HG03378 (cell line): Measurements from ENCODE around the gene IL36A.

Experiments
- ATAC-seq: cut with Tn5 transposase; IDR thresholded peaks from one replicate; pipeline ENCODE4 v1.9.1; 2021; ENCODE audit warnings: mild to moderate bottlenecking, moderate library complexity; ENCODE audit not compliant: unreplicated experiment

The IL36A gene

DNA sequence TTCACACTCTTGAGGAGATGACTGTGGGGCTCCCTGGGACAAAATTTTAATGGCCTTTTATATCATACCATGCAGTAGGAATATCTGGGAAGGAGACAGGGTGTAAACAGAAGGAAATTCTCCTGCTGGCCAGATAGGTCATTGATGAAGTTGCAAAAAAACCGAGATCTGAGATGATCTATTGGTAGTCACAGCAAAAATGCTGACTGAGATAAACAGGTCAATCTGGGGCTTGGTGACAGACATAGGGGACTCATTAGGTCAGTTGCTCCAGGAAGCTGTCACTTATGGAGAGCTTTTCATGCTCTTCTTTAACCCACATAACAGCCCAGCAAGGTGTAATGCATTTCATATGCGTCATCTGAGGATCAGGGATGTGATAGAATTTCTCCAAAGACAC, 2.6 kb upstream of the IL36A start:
- no peak for ATAC-seq

DNA sequence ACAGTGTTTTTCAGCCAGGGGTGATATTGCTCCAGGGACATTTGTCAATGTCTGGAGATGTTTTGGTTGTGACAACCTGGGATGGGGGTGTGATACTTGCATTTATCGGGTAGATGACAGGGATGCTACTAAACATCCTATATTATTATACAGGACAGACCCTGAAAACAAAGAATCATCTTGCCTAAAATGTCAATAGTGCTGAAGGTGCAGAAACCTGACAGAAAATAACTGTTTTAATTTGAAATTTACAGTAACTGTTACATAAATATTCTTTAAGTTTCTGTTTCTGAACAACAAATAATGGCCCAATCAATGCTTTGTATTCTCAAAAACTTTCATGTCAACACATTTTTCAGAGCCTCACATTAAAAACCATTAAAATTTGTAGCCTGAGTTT, 2.0 kb downstream of the IL36A start:
- ATAC-seq = no peak

DNA sequence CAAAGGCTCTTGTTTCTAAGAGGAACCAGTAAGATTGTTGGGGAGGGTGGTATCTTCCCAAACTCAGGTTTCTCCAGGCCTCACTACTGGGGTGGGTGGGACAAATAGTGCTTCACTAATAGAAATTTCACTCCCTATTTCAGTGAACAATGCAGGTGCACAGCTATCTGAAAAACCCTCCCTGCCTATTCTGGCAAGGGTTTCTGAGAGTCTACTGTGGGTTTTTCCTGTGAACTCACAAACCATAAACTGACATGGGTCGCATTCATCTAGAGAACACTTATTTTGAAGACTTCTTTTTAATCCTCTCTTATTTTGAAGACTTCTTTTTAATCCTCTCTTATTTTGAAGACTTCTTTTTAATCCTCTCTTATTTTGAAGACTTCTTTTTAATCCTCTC, 4.4 kb downstream of the IL36A start:
- ATAC-seq = no peak

DNA sequence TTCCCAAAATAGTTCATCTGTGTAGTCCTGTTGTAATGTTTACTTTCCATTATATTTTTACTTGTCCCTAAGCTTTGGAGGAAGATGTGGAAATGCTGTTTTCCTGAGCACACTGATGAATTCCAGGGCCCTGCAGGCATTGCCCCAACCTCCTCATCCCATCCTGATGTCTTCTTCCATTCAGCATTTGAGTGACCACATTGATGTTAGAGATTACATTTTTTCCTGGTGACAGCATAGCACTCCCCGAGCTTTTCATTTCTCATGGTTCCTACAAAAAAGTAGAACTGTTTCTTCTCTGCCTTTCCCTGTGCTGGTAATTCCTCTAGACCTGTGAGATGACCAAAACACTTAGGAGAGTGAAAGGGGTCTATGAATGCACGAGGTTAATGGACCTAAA, 4.8 kb downstream of the IL36A start:
- no peak for ATAC-seq

DNA sequence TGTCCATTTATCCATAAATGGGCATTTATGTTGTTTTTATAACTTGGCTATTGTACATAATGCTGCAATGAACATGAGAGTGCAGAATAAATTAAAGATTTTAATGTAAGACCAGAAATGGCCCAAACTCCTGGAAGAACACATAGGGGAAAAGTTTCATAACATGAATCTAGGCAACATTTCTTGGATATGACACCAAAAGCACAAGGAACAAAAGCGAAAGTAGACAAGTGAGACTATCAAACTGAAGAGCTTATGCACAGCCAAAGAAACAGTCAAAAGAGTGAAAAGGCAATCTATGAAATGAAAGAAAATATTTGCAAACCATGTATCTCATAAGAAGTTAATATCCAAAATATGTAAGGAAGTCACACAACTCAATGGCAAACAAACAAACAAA, 5.8 kb downstream of the IL36A start:
- no peak for ATAC-seq

DNA sequence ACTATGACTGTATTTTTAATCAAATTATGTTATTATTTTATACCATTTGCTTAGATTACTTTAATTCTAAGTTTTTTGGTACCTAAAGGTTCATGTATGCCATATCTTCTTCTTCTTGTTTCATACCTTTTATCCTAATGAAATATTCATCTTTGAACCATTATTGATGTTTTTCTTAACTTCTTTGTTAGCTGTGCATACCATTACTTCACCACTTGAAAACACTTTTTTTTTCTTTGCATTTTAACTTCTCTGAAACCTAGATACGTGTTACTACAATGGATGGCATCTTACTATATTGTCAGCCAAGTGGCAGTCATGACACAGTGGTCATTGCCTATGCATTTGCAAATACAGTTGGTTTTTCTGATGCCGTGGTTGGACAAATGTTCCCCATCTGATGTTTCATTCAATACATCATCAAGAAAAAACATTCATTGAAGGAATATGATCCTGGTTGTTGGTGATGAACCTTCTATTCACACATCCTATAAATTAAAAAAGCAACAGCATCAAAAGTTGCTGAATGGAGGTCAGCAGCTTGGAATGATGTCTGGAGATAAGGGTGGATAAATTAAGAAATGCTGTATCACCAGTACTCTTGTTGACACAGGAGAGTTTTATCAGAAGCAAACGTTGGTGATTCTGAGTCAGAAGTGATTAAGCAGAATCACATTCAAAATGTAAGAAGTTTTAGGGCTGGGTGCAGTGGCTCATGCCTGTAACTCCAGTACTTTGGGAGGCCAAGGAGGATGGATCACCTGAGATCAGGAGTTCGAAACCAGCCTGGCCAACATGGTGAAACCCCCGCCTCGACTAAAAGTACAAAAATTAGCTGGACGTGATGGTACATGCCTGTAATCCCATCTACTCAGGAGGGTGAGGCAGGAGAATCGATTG, 7.4 kb downstream of the IL36A start:
- ATAC-seq = no peak

DNA sequence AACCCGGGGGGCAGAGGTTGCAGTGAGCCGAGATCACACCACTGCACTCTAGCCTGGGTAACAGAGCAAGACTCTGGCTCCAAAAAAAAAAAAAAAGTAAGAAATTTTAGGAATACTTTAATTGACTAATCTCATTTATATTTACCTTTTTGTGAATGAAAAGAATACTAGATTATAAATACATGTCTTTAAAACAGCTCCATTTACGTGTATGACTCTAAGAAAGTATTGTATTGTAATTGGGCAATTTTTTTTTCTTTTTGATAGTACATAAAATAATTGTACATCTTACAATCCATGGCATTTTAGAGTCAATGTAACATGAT, 8.0 kb downstream of the IL36A start:
- no peak for ATAC-seq

DNA sequence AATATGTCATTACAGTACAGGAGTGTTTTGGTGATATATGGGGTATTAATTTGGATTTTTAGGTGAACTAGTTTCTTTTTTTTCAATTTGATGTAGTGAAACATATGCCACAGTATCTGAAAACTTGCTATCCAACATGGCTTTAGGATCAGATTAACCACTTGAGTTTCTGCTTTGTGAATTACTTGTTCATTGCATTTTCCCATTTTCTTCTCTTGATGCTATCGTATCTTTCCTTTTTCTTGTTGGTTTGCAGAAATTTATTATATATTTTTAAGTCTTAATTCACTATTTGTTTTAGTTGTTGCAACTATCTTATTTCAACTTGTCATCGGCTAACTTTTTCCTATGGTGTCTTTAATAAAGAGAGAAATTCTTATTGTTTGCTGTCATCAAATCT, 8.8 kb downstream of the IL36A start:
- no peak for ATAC-seq

DNA sequence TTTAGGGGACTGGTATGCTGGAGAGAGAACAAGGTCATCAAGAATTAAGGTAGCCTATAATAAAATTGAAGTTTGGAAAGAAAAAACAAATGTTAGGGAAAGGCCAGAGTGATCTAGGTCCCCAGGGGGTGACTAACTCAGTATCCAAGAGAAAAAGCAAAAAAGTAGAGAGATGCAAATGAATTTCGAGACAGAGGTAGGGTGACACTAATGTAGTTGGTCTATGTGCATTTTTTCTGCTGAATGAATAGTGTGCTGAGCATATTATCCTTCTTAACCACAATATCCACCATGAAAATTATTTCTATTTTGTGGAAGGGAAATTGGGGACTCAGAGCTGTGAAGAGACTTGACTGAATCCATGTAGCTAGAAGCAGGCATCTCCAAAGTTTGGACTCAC, 9.8 kb downstream of the IL36A start:
- ATAC-seq = no peak

DNA sequence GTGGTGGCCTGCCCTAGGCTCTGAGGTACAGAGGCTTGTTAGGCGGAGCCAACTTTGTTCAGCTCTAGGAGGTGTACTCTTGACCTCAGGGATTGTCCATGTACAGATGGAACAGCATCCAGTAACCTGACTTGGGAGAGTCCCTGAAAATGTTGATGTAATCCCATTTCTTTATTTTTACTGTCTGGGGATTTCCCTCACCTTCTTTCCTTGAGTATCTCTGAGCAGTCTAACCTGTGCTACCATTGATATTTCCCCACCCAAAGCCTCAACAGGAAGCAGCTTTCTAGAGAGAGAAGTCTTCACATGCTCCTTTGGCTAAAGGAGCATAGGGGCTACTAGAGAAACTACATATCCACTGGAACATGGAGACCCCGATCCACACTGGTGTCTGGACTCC, 10.4 kb downstream of the IL36A start:
- ATAC-seq = no peak

DNA sequence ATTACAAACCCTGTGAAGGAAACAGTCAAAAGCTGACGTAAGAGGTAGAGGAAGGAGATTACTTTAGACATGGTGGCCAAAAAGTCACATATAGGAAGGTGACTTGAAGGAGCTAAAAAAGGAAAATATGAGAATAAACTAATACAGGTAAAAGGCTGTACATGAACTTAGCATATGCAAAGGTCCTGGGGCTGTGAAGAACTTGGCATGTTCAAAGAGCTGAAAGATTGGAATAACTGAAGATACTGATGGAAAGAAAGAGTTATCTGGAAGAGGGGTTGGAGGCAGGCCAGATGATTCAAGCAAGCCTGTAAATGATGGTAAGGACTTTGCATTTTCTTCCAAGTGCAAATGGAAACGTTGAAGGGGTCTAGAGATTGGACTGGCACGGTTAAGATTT, 13.2 kb downstream of the IL36A start:
- no peak for ATAC-seq

DNA sequence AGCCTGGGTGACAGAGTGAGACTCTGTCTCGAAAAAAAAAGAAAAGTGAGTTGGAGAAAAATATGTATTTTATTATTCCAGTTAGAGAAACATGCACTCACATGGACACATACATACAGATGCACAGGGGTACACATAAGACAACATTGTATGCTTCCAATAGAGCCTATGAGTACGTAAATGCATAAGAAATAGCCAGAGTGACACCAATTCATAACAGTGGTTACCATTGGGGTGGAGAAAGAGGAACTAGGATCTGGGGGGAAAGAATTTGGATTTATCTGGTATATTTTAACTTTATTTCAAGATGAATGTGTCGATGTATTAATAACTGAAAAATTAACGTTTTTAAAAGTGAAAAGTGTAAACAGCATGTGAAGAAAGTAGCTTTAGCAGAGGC, 16.1 kb downstream of the IL36A start:
- no peak for ATAC-seq

DNA sequence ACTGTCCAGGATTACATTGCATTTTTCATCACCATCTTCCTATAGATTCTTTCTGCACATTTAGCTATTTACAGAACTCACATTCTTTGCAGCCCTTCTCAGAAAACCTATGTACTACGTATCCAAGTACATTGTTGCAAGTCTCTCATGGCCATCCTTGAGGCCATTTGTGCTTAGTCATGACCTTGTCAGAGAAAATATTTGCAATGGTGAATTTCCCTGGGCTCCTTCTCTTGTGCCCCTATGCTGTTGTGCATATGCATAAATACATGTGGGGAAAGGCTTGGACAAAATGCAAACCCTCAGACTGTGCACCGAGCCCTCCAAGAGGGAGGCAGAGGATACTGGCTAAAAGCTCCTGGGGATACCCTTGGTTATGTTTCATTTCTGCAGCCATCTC, 19.5 kb downstream of the IL36A start:
- no peak for ATAC-seq

DNA sequence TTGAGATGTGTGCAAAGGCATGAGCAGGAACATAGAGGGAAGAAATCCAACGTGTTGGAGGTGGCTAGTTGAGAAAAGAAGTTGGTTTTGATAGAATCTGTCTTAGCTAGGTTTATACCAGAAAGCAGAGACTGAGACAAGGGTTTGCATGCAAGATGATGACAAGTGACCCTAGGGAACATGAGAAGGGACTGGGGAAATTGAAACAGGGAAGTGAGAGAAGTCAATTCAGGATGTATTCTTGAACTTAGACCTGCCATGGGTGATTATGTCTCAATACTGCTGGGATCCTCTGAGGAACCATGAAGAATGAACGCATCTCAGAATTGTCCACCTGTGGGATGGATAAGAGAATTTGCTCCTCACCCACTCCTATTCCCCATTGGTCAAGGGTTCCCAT, 20.5 kb downstream of the IL36A start:
- ATAC-seq = no peak

DNA sequence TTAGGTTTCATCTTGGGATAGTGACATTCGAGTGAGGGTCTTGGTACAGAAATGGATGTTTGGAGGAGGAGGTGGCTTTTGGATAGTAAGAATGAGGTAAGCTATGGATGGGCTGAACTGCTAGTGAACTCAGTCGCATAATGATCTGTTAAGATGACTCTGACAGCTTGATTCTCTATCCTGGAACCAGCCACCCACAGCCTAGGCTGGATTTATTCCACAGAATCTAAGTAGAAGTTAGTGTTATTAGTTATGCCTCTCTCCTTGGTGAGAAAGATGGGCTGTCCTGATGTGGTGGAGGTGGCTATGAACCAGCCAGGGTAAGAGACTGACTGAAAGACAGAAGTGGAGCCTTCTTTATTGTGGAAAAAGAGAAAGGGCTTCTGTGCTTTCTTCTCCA, 22.4 kb downstream of the IL36A start:
- no peak for ATAC-seq

DNA sequence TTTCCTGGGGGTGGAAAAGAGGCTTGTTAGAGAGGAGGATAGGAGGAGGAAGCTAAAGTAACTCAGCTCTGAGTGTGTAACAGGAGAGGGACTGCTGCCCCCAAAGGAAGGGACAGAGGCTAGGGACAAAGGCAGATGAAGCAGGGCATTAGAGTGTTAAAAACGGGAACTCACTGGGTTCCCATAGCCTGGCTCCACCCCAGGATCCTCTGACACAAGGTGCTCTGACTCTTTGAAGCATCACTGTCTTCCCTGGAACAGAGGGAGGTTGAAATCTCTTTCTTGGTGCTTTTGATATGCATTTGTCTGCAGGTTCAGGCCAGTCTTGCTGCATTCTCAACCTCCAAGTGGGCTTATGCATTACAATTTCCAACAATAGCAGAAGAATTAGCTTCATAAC, 22.9 kb downstream of the IL36A start:
- no peak for ATAC-seq

DNA sequence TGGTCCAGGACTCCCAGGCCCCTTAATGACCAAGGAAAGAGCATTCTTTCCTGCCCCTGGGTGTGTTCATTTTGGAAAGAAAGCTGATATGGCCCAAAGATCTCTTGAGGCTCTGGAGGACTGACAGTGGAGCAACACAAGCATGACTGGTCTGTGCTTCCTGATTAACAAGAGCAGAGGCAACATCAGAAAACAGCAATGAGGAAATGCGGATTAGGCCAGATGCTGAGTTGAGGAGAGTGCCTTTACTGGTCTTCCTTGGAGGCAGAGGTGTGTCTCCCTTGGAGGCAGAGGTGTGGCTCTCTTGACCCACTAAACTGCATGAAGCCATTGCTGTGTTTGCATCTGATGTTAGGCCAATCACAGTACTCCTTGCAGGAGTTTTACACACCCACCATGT, 27.5 kb downstream of the IL36A start:
- no peak for ATAC-seq

DNA sequence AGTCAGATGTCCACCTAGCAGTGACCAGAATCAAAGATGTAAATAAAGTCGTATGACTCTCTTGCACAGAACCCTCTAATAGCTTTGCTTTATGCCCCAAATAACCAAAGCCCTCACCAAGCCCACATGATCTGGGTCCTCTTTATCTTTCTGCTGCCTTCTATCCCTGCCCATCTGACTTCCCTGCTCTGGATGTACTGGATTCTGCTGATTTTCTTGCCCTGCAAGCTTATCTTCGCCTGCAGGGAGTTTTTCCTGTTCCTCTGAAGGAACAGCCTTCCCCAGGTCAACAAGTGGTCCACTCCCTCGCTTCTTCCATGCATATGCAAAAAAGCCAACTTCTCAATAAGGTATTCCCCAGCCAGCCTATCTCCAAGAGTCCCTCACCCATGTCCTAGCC, 28.8 kb downstream of the IL36A start:
- no peak for ATAC-seq

DNA sequence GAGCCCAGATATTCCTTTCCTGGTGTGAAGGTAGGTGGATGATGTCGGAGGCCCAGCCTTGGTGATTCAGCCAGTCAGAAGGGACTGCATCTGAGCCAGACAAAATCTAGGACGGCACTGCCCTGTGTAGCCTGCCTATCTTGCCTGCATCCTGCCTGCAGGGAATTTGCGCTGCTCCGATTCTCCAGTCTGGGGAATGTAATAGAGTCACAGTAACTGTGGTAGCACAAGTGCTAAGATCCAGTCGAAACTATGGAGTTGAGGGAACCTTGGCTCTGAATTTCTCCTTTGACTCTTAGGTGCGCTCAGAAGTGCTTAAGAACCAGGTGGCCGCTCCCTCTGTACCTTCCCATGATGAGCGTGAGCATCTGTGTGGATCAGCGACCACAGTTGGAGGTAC, 31.5 kb downstream of the IL36A start:
- ATAC-seq = no peak

DNA sequence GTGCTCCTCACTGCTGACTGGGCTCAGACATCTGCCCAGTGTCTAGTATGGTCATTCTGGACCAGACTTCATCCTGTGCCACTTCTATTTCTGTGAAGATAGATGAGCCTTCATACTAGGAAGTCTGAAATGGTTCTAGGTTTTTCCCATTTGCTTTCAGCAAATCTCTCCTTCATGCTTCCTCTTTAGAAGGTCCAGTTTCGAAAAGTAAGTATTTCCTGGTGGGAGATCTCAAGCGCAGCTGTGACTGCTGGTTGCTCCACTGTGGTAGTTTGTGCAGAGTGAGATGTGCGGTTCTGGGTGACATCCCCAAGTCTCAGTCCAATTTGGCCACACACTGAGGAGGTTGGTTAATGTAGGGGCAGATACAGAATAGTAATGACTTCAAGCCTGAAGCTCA, 33.0 kb downstream of the IL36A start:
- ATAC-seq = no peak

DNA sequence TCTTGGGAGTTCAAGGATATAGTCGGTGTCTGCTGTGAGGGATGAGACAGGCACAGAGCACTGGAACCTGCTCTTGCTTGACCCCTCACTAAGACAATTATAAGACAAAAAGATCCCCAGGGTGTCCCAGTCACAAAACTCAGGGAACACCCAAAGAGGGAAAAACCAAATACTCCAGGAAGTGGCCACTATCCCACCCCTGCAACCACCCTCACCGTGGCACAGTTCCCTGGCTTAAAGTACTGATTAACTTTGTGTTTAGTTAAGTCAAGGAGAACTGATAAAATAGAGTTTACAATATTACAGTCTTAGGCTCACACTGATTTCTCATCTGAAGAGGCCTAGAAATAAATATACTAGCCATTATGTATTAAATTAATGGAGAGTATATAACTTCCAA, 33.9 kb downstream of the IL36A start:
- ATAC-seq = no peak

DNA sequence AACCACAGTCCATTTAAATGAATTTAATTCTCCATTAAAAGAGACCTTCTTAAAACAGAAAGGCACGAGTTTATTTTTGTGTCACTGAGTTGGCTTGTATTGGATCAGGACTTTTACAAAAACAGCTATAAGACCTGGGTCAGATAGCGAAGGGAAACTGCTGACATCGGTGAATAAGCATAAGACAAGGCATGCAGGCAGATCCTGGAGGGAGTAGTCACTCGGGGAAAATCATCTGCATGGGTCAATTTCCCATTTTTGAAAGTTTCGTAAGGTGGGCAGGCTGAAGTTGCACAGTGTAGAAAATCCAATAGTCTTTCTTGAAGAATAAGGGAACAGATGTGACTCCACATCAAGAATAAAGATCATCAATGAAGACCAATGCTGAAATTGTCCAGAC, 34.5 kb downstream of the IL36A start:
- ATAC-seq = no peak

DNA sequence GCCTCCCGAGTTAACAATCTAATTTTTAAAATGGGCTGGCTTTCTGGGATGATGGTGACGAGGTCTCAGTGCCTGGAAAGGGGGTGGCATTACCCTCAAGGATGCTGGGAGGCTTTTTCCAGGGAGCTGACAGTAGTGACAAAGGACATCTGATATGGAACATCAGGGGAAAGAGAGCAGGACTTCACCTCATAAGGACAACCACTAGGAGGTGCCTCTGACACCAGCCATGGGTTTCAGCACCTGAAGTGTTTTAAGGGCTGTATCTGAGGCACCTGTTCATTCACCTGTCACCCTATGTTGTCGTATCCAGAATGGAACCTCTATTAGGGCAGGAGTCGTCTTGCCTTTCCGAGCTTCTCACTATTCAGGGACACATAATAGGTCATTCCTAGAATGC, 36.6 kb downstream of the IL36A start:
- ATAC-seq = no peak
